T47D (cell line): ENCODE data around the gene STUB1.

Source experiments
- DNase-seq, 2 experiments: peaks; one replicate each; pipeline versions ENCODE4 v3.0.0 to v3.0.0-alpha.2; 2011 to 2012; ENCODE audit warnings: low read depth in 1 of 2, low spot score in 1 of 2
- JUND ChIP-seq: IDR thresholded peaks from 2 replicates; pipeline ENCODE4 v1.6.1; 2012; ENCODE audit warnings: low read depth
- in situ Hi-C: cut with HindIII; loops from 2 replicates; pipeline ENCODE4 v1.10.0; 2016; ENCODE audit warnings: low sequenced_read_pairs, low pct_unique_long_range_greater_than_20kb

Gene STUB1

GRCh38 chr16:679814-680624, at the start of gene STUB1:
STUB1 (plus strand) TSS chr16:680410; CDS start chr16:680526, 116 bp downstream.
- DNase-seq, result peak; percentile 76 to 94
- no peak for TF ChIP-seq JUND
- in situ Hi-C loops, result no loop called here

- in situ Hi-C loops, result no loop called here
- peak in 1 of 2 experiments; percentile 53 for DNase-seq
- TF ChIP-seq JUND, result no peak
Measured at GRCh38 chr16:630815-631405, 49.3 kb upstream of the STUB1 start, which contains the start of gene WFIKKN1. WFIKKN1 (plus strand) TSS chr16:630985; CDS start chr16:631254, 269 bp downstream.

- no peak for DNase-seq
- in situ Hi-C loops, result no loop called here
- no peak for TF ChIP-seq JUND
Measured at GRCh38 chr16:631808-632358, 48.3 kb upstream of the STUB1 start.

GRCh38 chr16:632486-633335, 47.5 kb upstream of the STUB1 start:
- in situ Hi-C loops, result no loop called here
- no peak for TF ChIP-seq JUND
- DNase-seq, result no peak

GRCh38 chr16:633336-634050, 46.7 kb upstream of the STUB1 start:
- in situ Hi-C loops, result no loop called here
- DNase-seq, result no peak
- TF ChIP-seq JUND, result no peak

- in situ Hi-C loops, result no loop called here
- TF ChIP-seq JUND, result no peak
- no peak for DNase-seq
Measured at GRCh38 chr16:634051-634670, 46.0 kb upstream of the STUB1 start.

GRCh38 chr16:634996-635395, 45.2 kb upstream of the STUB1 start:
- in situ Hi-C loops, result no loop called here
- TF ChIP-seq JUND, result no peak
- DNase-seq, result no peak

- in situ Hi-C loops, result no loop called here
- no peak for TF ChIP-seq JUND
- peak in 1 of 2 experiments; percentile 54 for DNase-seq
Measured at GRCh38 chr16:635573-636205, 44.5 kb upstream of the STUB1 start.

- peak; percentile 97 to 98 for DNase-seq
- in situ Hi-C loops, result no loop called here
- no peak for TF ChIP-seq JUND
Measured at GRCh38 chr16:636206-637080, 43.8 kb upstream of the STUB1 start, which contains the start of gene METTL26. METTL26 (minus strand) TSS chr16:636305; CDS start chr16:636290, 15 bp downstream.

GRCh38 chr16:637081-638018, 42.9 kb upstream of the STUB1 start:
- peak; percentile 94 to 99 for DNase-seq
- no peak for TF ChIP-seq JUND
- in situ Hi-C loops, result no loop called here
